ENCODE data around the gene RNASE9.
"Not testable (repeated sequence)": the region's sequence is repeated elsewhere in the genome, so short reads cannot be mapped to it uniquely, and the experiment has no call there.

RNASE9 gene

DNA sequence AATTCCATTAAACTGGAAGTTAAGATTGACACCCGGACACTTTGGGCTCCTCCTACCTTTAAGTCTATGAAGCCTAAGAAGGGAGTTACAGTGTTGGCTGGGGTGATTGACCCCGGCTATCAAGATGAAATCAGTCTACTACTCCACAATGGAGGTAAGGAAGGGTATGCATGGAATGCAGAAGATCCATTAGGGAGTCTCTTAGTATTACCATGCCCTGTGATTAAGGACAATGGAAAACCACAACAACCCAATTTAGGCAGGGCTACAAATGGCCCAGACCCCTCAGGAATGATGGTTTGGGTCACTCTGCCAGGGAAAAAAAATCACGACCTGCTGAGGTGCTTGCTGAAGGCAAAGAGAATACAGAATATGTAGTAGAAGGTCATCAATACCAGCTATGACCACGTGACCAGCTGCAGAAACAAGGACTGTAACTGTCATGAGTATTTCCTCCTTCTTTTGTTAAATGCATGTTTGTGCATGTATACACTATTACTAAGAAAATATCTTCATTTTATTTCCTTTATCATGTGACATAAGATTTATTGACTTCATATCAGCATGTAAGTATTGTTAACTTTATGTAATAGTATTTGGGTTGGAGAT lies 11.6 kb upstream of the RNASE9 start:
- not testable (repeated sequence) for DNase-seq (ENCODE audit: low spot score)

- DNase-seq (ENCODE audit: low spot score) = not testable (repeated sequence)
Measured at GRCh38 chr14:20570720-20571119, 9.9 kb upstream of the RNASE9 start.

DNA sequence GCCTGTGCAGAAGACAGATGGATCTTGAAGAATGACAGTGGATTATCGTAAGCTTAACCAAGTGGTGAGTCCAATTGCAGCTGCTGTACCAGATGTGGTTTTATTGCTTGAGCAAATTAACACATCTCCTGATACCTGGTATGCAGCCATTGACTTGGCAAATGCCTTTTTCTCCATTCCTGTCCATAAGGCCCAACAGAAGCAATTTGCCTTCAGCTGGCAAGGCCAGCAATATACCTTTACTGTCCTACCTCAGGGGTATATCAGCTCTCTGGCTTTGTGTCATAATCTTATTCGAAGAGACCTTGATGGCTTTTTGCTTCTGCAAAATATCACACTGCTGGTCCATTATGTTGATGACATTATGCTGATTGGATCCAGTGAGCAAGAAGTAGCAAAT lies 9.0 kb upstream of the RNASE9 start:
- not testable (repeated sequence) for DNase-seq (ENCODE audit: low spot score)

GRCh38 chr14:20569066-20569465 lies 8.2 kb upstream of the RNASE9 start:
- DNase-seq (ENCODE audit: low spot score) = no peak

DNA sequence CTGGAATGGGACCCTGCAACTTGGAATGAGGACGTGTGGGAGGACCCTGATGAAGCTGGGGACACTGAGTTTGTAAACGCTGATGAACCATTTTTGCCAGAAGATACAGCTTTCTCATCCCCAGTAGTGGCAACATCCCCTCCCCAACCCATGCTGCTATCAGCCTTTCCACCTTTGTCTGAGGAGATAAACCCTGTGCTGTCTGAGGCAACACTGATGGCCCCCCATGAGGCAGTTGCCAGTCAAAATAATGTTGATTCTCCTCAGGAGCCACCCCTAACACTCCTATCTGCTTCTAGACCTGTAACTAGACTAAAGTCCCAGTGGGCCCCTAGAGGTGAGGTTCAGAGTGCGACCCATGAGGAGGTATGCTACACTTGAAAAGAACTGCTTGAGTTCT lies 7.5 kb upstream of the RNASE9 start:
- no peak for DNase-seq (ENCODE audit: low spot score)

DNA sequence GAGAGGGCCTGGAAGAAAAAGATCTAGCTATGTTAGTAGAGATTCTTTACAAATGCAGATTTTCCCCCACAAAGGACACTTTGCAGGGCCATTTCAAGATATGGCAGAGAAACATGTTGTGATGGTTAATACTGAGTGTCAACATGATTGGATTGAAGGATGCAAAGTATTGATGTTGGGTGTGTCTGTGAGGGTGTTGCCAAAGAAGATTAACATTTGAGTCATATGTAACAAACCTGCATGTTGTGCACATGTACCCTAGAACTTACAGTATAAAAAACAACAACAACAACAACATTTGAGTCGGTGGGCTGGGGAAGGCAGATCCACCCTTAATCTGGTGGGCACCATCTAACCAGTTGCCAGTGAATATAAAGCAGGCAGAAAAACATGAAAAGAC lies 6.4 kb upstream of the RNASE9 start:
- DNase-seq (ENCODE audit: low spot score) = not testable (repeated sequence)

DNA sequence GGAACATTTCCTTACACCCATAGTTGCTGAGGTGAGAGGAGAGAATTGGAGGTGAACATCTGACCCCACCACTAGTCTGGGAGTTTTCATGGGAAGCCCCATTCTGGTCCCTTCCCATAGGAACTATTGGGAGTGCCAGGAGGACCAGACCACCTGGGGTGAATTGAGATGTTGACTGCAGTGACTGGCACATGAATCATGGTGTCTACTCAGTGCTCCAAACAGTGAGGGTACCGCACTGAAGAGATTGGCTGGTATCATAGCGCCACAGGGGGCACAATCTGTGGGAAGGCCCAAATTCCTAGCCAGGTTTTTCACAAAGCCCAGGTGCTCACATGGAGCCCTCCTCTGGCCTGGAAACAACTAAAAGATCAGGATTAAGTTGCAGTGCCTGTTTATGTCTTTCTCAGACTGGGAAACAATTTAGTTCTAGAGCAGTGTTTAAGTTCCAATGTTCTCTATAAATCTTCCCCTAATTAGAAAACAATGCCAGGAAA lies 3.7 kb upstream of the RNASE9 start:
- no peak for DNase-seq (ENCODE audit: low spot score)

DNA sequence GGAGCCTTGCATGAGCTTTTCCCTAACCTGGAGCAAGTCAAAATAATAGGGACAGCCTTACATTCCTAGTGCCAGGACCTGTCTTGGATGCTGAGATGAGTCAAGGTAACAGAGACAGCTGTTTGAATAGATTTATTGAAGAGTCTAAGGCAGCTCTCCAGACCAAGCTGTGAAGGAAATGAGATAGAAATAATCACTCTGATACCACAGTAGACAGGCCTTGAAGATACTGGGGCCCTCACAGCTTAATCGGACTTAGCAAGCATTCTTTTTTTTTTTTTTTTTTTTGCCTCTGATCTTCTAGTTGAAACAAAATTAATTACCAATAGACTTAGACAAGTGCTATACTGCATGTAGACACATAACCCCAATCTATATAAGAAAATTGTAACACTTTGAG lies 3.1 kb upstream of the RNASE9 start:
- no peak for DNase-seq (ENCODE audit: low spot score)

DNA sequence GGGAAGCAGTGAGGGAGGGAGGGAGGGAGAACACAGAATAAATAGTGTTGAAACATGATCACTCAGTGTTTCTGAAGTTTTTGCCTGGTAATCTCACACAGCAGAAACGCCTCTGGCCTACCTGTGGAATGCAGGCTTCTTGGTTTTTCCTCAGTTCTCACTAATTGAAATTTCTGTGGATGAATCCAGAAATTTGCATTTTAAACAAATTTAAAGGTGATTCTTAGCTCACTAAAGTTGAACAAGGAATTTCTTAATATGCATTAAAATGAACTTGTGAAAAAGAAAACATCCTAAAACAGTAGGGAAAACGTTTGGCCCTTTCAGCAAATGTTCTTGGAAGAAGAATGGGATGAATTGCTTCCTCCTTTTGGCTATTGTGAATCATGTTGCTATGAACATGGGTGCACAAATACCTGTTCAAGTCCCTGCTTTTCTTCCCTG lies 1.4 kb downstream of the RNASE9 start:
- no peak for DNase-seq (ENCODE audit: low spot score)

DNA sequence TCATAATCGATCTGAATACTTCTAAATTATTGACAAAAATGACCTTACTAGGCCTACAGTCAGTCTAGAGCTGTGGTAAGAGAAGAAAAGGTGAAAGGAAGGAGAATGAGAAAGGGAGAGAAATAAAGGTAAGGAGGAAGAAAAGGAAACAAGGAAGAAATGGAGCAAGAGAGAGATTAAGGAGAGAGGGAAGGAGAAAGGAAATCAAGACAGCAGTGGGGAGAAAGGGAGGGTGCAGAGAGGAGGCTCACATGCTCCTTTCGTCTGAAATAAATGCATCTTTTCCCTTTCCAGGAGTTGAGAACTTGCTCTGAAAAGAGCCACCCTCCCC lies 3.7 kb downstream of the RNASE9 start:
- DNase-seq (ENCODE audit: low spot score) = no peak

- DNase-seq (ENCODE audit: low spot score) = no peak
Measured at GRCh38 chr14:20556500-20557211, 4.2 kb downstream of the RNASE9 start.

DNA sequence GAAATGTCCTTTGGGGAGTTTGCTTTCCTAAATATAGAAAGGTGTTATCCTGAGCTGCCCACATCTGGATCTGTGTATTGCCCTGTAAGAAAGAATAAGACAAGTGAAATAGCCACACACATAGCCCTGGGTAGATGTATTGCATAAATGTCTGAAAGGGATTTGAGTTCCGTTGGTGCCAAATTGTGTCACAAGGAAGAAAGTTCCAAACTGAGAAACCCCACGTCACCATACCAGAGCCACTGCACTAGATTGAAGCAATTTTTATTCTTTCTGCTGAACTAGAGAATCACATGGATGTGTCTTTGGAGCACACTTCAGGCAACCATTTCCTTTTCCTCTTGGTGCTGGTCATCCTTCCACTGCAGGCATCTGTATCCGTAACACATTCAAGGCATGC lies 5.0 kb downstream of the RNASE9 start:
- DNase-seq (ENCODE audit: low spot score) = no peak

- no peak for DNase-seq (ENCODE audit: low spot score)
Measured at GRCh38 chr14:20553024-20553423, 7.8 kb downstream of the RNASE9 start.

DNA sequence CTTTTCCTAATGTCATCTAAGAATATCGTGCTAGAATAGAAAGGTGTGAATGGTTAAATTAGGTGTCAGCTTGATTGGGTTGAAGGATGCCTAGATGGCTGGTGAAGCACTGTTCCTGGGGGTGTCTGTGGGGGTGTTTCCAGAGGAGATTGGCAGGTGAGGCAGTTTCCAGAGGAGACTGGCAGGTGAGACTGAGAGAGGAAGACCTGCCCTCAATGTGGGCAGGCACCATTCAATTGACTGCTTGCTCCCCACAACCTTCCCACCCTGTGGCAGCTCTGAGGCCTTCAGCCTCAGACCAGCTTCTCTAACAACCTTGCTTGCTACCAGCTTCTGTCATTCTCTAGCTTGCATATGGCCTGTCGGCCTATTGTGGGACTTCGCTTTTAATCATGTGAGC lies 9.2 kb downstream of the RNASE9 start:
- no peak for DNase-seq (ENCODE audit: low spot score)

DNA sequence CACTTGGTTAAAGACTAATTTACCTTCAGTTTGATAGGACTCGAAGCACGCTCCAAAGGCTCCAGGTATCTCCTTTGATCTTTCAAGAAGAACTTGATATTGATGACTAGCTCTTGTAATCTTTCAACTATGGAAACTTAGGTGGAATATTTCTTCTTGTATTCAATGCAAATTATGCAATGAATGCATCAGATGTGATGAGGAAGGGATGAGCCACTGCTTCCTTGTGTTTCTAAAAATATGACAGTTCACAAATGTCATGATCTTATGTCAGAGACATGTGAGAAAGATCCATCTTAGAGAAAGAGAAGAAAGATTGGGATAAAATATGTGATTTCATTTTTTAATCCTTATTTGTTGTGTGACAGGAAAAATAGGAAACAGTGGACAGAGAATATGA lies 9.9 kb downstream of the RNASE9 start:
- DNase-seq (ENCODE audit: low spot score) = no peak

GRCh38 chr14:20548414-20549158 lies 12.3 kb downstream of the RNASE9 start:
- no peak for DNase-seq (ENCODE audit: low spot score)

DNA sequence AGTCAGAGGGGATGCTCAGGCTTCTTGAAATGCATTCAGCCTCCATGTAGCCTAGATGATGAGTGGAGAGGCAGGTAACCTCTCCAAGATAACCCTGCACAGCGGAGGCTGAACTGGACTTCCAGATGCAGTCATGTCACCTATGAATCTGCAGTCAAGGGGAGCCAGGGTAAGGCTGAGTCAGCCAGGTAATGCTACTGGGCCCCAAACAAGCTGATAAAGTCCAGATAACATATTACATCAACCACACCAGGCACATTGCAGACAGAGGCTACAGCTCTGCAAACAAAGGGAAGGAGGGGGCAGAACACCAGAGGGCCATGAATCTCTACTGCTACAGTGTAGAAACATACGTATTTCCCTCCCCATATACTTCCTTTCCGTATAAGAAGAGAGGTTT lies 14.0 kb downstream of the RNASE9 start:
- DNase-seq (ENCODE audit: low spot score) = no peak

- no peak for DNase-seq (ENCODE audit: low spot score)
Measured at GRCh38 chr14:20539906-20540305, 20.9 kb downstream of the RNASE9 start.

DNA sequence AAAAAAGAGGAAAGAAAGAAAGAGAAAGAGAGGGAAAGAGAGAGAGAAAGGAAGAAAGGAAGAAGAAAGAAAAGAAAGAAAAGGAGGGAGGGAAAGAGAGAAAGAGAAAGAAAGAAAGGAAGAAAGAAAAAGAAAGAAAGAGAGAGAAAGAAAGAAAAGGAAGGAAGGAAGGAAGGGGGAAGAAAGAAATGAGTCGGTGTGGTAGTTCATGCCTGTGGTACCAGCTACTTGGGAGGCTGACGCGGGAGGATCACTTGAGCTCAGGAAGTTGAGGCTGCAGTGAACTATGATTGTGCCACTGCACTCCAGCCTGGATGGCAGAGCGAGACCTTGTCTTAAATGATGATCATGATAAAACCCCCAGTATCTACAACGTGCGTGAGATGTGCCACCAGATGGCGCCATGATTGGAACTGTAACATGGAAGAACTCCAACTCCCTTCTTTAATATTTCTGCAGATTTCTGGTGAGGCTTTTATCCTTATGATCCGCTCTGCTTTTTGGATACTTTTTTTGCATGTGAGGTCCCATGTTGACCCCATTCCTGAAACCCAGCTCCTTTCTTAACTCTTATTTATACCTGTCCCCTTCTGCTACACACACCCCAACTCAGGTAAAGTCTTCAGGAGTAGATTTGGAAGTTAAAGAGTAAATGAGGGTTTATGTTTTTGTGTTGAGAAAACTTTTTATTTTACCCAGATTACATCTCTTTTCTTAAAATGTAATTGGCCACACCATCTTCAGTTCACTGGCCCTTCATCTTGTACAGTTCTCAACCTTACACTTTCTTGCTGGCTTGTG lies 29.9 kb downstream of the RNASE9 start:
- peak; percentile 58 for DNase-seq (ENCODE audit: low spot score)

DNA sequence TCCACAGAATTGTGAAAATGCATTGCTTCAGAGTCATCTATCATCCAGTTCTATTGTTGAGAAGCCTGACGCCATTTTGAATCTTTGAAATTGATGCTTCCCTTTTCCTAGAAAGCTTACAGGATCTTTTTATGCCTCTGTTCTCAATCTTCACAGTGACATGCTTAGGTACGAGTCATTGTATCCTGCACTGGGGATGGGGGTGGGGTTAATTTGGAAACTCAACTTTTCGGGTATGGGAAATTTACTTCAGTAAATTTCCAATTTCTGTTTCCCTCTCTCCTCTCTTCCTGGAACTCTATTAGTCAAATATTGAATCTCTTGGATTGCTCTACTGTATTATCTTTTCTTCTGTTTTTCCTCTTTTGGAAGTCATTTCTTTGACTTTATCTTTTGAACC lies 31.0 kb downstream of the RNASE9 start:
- DNase-seq (ENCODE audit: low spot score) = no peak

GRCh38 chr14:20524027-20524426 lies 36.8 kb downstream of the RNASE9 start:
- no peak for DNase-seq (ENCODE audit: low spot score)

DNA sequence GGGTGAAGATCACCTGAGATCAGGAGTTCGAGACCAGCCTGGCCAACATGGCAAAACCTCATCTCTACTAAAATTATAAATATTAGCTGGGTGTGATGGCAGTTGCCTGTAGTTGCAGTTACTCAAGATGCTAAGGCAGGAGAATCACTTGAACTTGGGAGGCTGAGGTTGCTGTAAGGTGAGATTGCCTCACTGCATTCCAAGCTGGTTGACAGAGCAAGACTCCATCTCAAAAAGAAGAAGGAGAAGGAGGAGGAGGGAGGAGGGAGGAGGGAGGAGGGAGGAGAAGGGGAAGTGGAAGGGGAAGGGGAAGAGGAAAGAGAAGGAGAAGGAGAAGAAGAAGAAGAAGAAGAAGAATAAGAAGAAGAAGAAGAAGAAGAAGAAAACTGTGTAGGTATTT lies 38.5 kb downstream of the RNASE9 start:
- no peak for DNase-seq (ENCODE audit: low spot score)
